Upper lobe of left lung (tissue), 6 donors: ENCODE measurements around the gene RIBC1. TPM values are rescaled to one million over a fixed set of nuclear protein-coding genes. Genes with fewer than 3 reads are reported as not detected.

ENCODE experiments used
- ATAC-seq, 2 donors: fragments of 200-7000 bp; cut with Tn5 transposase; one replicate each; pipeline ENCODE4 v1.9.1; 2022; ENCODE audit warnings: mild to moderate bottlenecking in 2 of 2, moderate library complexity in 2 of 2; ENCODE audit not compliant: low FRiP score in 2 of 2
- DNase-seq, 2 donors: peaks; one replicate each; pipeline ENCODE4 v3.0.0-alpha.2; 2019 to 2020
- H3K27ac ChIP-seq, 4 donors: fragments of 200-600 bp; sonication (generic); one replicate each; pipeline ENCODE4 v1.5.1; 2016 to 2019
- H3K27me3 ChIP-seq, 4 donors: fragments of 200-600 bp; sonication (generic); one replicate each; pipeline ENCODE4 v1.5.1; 2017 to 2019
- H3K36me3 ChIP-seq, 4 donors: fragments of 200-600 bp; sonication (generic); one replicate each; pipeline ENCODE4 v1.5.1; 2016 to 2019
- H3K4me1 ChIP-seq, 4 donors: fragments of 200-600 bp; sonication (generic); one replicate each; pipeline ENCODE4 v1.5.1; 2018 to 2019
- H3K4me3 ChIP-seq, 4 donors: fragments of 200-600 bp; sonication (generic); one replicate each; pipeline ENCODE4 v1.5.1; 2017 to 2019; ENCODE audit warnings: mild to moderate bottlenecking in 2 of 4, moderate library complexity in 1 of 4
- H3K9me3 ChIP-seq, 4 donors: fragments of 200-600 bp; sonication (generic); one replicate each; pipeline ENCODE4 v1.5.1; 2018 to 2019
- EP300 ChIP-seq, 4 donors: sonication (generic); formaldehyde crosslinking; IDR thresholded peaks; one replicate each; pipeline ENCODE4 v1.5.1; 2017; ENCODE audit warnings: antibody characterized with exemption in 4 of 4, control low read depth in 2 of 4
- POLR2A ChIP-seq, 4 donors: fragments of 450-650 bp; IDR thresholded peaks; one replicate each; pipeline ENCODE4 v1.5.1; 2016 to 2017; ENCODE audit warnings: antibody characterized with exemption in 4 of 4, mild to moderate bottlenecking in 2 of 4
- POLR2AphosphoS5 ChIP-seq, 2 donors: sonication (generic); formaldehyde crosslinking; IDR thresholded peaks; one replicate each; pipeline ENCODE4 v1.5.1; 2017; ENCODE audit warnings: antibody characterized with exemption in 2 of 2
- WGBS, 2 donors: methylation state at CpG; one replicate each; pipeline ENCODE4 v1.1.5; 2017 to 2018; 5-methylcytosine and 5-hydroxymethylcytosine counted together
- total RNA-seq, 6 donors: library from RNA; depleted of rRNA in 4 of 6; stranded (reverse); fragments of >200 nt in 4 of 6; gene quantifications; one replicate each; pipeline versions ENCODE4 v1.1.0 to v1.2.1, GENCODE V29; 2016 to 2021
- TF ChIP-seq, protein P1 (sequence below), 6 experiments: fragments of 450-650 bp in 4 of 6; fragments of 200-600 bp in 2 of 6; sonication (generic) in 2 of 6; IDR thresholded peaks; one replicate each; pipeline ENCODE4 v1.5.1; 2016 to 2019; ENCODE audit warnings: antibody characterized with exemption in 6 of 6
- donor health status: DM: no; HTN: no; CAD: no; lungs with moderate emphysema.
- donor health status: DM: no; HTN: yes; CAD: no; lungs with severe emphysema.

The RIBC1 gene
- total RNA-seq, 6 donors from 2014 or later, result 0.94 to 21.8 (median 5.4) TPM

DNA sequence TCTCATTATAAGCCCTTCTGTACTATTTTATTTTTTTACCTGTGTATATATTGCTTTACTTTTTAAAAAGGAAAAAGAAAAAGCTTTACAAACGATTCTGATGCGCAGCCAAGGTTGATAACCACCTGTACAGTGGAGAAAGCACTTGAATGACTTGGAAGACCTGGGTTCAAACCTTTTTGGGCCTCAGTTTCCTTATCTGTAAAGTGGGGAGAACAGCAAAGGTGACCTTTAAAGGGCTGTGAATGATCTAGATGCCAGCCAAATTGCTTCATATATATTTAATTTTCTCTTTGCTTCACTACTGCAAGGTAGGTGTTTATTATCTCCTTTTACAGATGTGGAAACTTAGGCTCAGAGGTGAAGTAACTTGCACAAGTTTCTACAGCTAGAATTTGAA, 45.2 kb upstream of the RIBC1 start:
- no peaks in the 10 kb centered on the region for H3K27me3 ChIP-seq
- TF ChIP-seq POLR2AphosphoS5 (IDR thresholded peaks at IDR 0.05) (no peak), POLR2A (IDR thresholded peaks at IDR 0.05) (no peak)
- TF ChIP-seq, protein P1, sequence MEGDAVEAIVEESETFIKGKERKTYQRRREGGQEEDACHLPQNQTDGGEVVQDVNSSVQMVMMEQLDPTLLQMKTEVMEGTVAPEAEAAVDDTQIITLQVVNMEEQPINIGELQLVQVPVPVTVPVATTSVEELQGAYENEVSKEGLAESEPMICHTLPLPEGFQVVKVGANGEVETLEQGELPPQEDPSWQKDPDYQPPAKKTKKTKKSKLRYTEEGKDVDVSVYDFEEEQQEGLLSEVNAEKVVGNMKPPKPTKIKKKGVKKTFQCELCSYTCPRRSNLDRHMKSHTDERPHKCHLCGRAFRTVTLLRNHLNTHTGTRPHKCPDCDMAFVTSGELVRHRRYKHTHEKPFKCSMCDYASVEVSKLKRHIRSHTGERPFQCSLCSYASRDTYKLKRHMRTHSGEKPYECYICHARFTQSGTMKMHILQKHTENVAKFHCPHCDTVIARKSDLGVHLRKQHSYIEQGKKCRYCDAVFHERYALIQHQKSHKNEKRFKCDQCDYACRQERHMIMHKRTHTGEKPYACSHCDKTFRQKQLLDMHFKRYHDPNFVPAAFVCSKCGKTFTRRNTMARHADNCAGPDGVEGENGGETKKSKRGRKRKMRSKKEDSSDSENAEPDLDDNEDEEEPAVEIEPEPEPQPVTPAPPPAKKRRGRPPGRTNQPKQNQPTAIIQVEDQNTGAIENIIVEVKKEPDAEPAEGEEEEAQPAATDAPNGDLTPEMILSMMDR (IDR thresholded peaks at IDR 0.05), result no peak
- no peaks in the 10 kb centered on the region for H3K9me3 ChIP-seq
- no peak overlapping the region for H3K4me3 ChIP-seq
- peaks cover 0 to 62% (median 38%) of the 10 kb centered on the region in 4 donors for H3K36me3 ChIP-seq
- DNase-seq (no peak), ATAC-seq (no peak)
- H3K4me1 ChIP-seq, result no peaks in the 10 kb centered on the region
- H3K27ac ChIP-seq, result no peak overlapping the region
- WGBS, 2 donors, result 81 to 96% methylated on average over 2 of the region's 2 CpGs

DNA sequence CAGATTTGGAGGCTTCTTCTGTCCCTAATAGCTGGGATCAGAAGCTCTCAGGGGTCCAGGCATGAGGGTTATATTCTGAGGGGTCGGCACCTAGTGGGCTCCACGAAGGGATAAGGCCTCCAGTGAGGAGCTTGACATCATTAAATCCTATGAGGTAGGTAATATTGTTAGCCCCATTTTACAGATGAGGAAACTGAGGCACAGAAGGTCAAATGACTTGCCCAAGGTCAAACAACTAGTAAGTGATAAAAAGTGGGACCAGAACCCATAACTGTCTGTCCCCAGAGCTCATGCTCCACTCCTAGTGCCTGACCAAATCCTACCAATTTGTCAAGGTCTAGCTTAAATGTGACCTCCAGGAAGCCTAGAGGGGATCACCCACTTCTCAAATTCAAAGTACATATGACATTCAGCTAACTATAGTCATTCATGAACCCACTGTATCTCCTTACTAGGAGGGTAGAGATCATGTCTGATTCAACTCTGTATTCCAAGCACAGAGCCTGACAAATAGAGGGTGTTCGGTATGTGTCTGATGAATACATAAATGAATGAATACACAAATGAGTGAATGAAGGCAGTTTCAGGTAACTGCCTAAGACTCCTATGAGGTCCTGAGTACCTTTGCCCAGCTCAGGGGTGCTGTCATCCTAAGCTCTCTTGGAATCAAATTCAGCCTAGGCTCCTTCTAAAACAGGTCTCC, 43.5 kb upstream of the RIBC1 start:
- 94 to 100% methylated on average over 1 to 3 of the region's 3 CpGs for WGBS, 2 donors
- H3K4me3 ChIP-seq, result no peak overlapping the region
- DNase-seq (no peak), ATAC-seq (no peak)
- peaks cover 0 to 79% (median 45%) of the 10 kb centered on the region in 4 donors for H3K36me3 ChIP-seq
- no peaks in the 10 kb centered on the region for H3K9me3 ChIP-seq
- no peak overlapping the region for H3K27ac ChIP-seq
- no peaks in the 10 kb centered on the region for H3K27me3 ChIP-seq
- H3K4me1 ChIP-seq, result no peaks in the 10 kb centered on the region
- TF ChIP-seq POLR2AphosphoS5 (IDR thresholded peaks at IDR 0.05), result no peak
- no peak for TF ChIP-seq POLR2A (IDR thresholded peaks at IDR 0.05)
- TF ChIP-seq, protein P1 (IDR thresholded peaks at IDR 0.05), result no peak
- TF ChIP-seq EP300 (IDR thresholded peaks at IDR 0.05), result no peak

DNA sequence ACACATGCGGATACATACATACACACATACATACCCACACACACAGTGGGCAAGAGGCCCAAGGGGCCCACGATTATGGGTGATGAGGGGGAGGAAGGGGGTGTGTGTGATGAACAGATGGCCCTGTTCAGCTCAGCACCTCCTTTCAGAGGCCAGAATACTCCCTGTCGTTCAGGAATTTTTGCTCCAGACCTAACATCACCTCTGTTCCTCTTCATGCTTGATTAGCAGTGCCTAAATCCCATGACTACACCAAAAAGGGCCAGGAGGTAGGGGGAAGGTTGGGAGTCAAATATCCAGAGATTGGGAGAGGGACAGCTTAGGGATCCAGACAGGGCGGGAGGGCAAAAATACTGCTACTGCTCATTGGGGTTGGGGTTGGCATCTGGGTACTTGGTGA, 42.9 kb upstream of the RIBC1 start:
- no peaks in the 10 kb centered on the region for H3K27me3 ChIP-seq
- H3K4me3 ChIP-seq, result no peak overlapping the region
- no peak overlapping the region for H3K27ac ChIP-seq
- ATAC-seq (no peak), DNase-seq (no peak)
- WGBS, 2 donors, result 78 to 81% methylated on average over 4 of the region's 4 CpGs
- H3K4me1 ChIP-seq, result no peaks in the 10 kb centered on the region
- TF ChIP-seq EP300 (IDR thresholded peaks at IDR 0.05), result no peak
- no peak for TF ChIP-seq POLR2A (IDR thresholded peaks at IDR 0.05)
- TF ChIP-seq, protein P1 (IDR thresholded peaks at IDR 0.05), result no peak
- no peak for TF ChIP-seq POLR2AphosphoS5 (IDR thresholded peaks at IDR 0.05)
- H3K9me3 ChIP-seq, result no peaks in the 10 kb centered on the region
- peaks cover 0 to 82% (median 47%) of the 10 kb centered on the region in 4 donors for H3K36me3 ChIP-seq

DNA sequence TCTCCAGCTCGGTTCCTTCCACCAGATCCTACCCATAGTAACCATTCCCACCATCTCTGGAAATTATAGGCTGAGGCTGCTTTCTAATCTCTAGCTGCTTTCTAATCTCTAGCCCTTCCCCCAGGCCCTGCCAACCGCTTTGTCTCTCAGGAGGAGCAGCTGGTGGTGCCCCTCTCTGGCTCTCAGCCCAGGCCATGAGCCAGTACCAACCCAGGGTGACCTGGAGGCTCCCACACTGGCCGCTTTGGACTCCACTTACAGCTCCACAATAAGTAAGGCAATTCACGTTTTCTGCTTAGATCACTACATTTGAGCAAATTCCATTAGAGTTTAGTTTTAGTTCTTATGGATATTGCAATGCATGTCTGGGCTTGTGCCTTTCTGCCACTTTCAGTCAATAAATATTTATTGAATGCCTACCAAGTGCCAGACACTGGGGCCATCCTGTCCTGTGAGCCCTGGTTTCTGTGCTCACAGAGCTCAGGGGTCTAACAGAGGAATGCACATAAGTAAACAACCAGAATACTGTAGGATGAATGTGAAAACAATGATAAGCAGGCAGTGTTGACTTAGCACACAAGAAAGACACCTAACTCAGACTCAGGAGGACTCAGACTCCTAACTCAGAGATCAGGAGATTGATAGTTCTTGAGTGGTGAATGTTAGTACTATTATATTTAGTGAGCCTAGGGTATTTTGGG, 39.1 kb upstream of the RIBC1 start:
- Histone ChIP-seq H3K4me1 (no peaks in the 10 kb centered on the region), H3K9me3 (no peaks in the 10 kb centered on the region), H3K27ac (no peak overlapping the region), H3K4me3 (no peak overlapping the region), H3K27me3 (no peaks in the 10 kb centered on the region), H3K36me3 (peaks cover 0 to 74% (median 41%) of the 10 kb centered on the region in 4 donors)
- DNase-seq, result no peak
- 91% methylated on average over 4 of the region's 4 CpGs for WGBS, 2 donors
- no peak for ATAC-seq
- TF ChIP-seq POLR2A (IDR thresholded peaks at IDR 0.05), result no peak
- TF ChIP-seq, protein P1 (IDR thresholded peaks at IDR 0.05), result no peak
- no peak for TF ChIP-seq POLR2AphosphoS5 (IDR thresholded peaks at IDR 0.05)
- no peak for TF ChIP-seq EP300 (IDR thresholded peaks at IDR 0.05)
